Upper lobe of left lung (tissue), 6 donors: ENCODE measurements around the gene CTSZ. TPM values are rescaled to one million over a fixed set of nuclear protein-coding genes. Genes with fewer than 3 reads are reported as not detected.
"Not testable (repeated sequence)": the region's sequence is repeated elsewhere in the genome, so short reads cannot be mapped to it uniquely, and the experiment has no call there.

Experiments used
- ATAC-seq, 2 donors: fragments of 200-7000 bp; cut with Tn5 transposase; one replicate each; pipeline ENCODE4 v1.9.1; 2022; ENCODE audit warnings: mild to moderate bottlenecking in 2 of 2, moderate library complexity in 2 of 2; ENCODE audit not compliant: low FRiP score in 2 of 2
- DNase-seq, 2 donors: peaks; one replicate each; pipeline ENCODE4 v3.0.0-alpha.2; 2019 to 2020
- H3K27ac ChIP-seq, 4 donors: fragments of 200-600 bp; sonication (generic); one replicate each; pipeline ENCODE4 v1.5.1; 2016 to 2019
- H3K27me3 ChIP-seq, 4 donors: fragments of 200-600 bp; sonication (generic); one replicate each; pipeline ENCODE4 v1.5.1; 2017 to 2019
- H3K36me3 ChIP-seq, 4 donors: fragments of 200-600 bp; sonication (generic); one replicate each; pipeline ENCODE4 v1.5.1; 2016 to 2019
- H3K4me1 ChIP-seq, 4 donors: fragments of 200-600 bp; sonication (generic); one replicate each; pipeline ENCODE4 v1.5.1; 2018 to 2019
- H3K4me3 ChIP-seq, 4 donors: fragments of 200-600 bp; sonication (generic); one replicate each; pipeline ENCODE4 v1.5.1; 2017 to 2019; ENCODE audit warnings: mild to moderate bottlenecking in 2 of 4, moderate library complexity in 1 of 4
- H3K9me3 ChIP-seq, 4 donors: fragments of 200-600 bp; sonication (generic); one replicate each; pipeline ENCODE4 v1.5.1; 2018 to 2019
- EP300 ChIP-seq, 4 donors: sonication (generic); formaldehyde crosslinking; IDR thresholded peaks; one replicate each; pipeline ENCODE4 v1.5.1; 2017; ENCODE audit warnings: antibody characterized with exemption in 4 of 4, control low read depth in 2 of 4
- POLR2A ChIP-seq, 4 donors: fragments of 450-650 bp; IDR thresholded peaks; one replicate each; pipeline ENCODE4 v1.5.1; 2016 to 2017; ENCODE audit warnings: antibody characterized with exemption in 4 of 4, mild to moderate bottlenecking in 2 of 4
- POLR2AphosphoS5 ChIP-seq, 2 donors: sonication (generic); formaldehyde crosslinking; IDR thresholded peaks; one replicate each; pipeline ENCODE4 v1.5.1; 2017; ENCODE audit warnings: antibody characterized with exemption in 2 of 2
- WGBS, 2 donors: methylation state at CpG; one replicate each; pipeline ENCODE4 v1.1.5; 2017 to 2018; 5-methylcytosine and 5-hydroxymethylcytosine counted together
- total RNA-seq, 6 donors: library from RNA; depleted of rRNA in 4 of 6; stranded (reverse); fragments of >200 nt in 4 of 6; gene quantifications; one replicate each; pipeline versions ENCODE4 v1.1.0 to v1.2.1, GENCODE V29; 2016 to 2021
- TF ChIP-seq, protein P1 (sequence below), 6 experiments: fragments of 450-650 bp in 4 of 6; fragments of 200-600 bp in 2 of 6; sonication (generic) in 2 of 6; IDR thresholded peaks; one replicate each; pipeline ENCODE4 v1.5.1; 2016 to 2019; ENCODE audit warnings: antibody characterized with exemption in 6 of 6
- donor health status: DM: no; HTN: no; CAD: no; lungs with moderate emphysema.
- donor health status: DM: no; HTN: yes; CAD: no; lungs with severe emphysema.

Gene CTSZ
- total RNA-seq, 6 donors from 2014 or later, result 196 to 503 (median 397) TPM

DNA sequence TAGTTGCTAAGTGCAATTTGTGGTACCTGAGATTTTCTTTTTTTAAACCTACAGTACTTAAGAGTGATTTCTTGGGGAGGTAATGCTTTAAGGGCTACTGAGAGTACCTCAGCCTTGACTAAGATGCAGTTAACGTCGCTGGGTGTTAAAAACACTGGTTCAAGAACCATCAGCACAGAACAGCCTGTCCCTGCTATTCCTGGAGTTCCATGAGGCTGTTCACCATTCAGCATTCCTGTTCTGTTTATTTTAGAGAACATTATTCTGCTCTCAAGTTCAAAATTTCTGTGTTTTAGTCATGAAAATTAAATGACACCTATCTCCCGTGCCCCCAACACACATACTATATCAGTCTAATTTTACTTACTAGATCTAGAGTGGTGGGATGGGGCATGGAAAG is 37.2 kb upstream of the CTSZ start:
- H3K4me3 ChIP-seq, result no peak overlapping the region
- no peak for ATAC-seq
- H3K9me3 ChIP-seq, result no peaks in the 10 kb centered on the region
- TF ChIP-seq, protein P1, sequence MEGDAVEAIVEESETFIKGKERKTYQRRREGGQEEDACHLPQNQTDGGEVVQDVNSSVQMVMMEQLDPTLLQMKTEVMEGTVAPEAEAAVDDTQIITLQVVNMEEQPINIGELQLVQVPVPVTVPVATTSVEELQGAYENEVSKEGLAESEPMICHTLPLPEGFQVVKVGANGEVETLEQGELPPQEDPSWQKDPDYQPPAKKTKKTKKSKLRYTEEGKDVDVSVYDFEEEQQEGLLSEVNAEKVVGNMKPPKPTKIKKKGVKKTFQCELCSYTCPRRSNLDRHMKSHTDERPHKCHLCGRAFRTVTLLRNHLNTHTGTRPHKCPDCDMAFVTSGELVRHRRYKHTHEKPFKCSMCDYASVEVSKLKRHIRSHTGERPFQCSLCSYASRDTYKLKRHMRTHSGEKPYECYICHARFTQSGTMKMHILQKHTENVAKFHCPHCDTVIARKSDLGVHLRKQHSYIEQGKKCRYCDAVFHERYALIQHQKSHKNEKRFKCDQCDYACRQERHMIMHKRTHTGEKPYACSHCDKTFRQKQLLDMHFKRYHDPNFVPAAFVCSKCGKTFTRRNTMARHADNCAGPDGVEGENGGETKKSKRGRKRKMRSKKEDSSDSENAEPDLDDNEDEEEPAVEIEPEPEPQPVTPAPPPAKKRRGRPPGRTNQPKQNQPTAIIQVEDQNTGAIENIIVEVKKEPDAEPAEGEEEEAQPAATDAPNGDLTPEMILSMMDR (IDR thresholded peaks at IDR 0.05), result no peak
- TF ChIP-seq EP300 (IDR thresholded peaks at IDR 0.05) (peak in 2 of 4 donors; percentile 82 to 99), POLR2AphosphoS5 (IDR thresholded peaks at IDR 0.05) (peak in 1 of 2 donors; percentile 16)
- no peaks in the 10 kb centered on the region for H3K27me3 ChIP-seq
- peak in 1 of 2 donors; percentile 56 for DNase-seq
- H3K27ac ChIP-seq, result peak overlapping the region in 3 of 4 donors; percentile 12 to 93 (median 19)
- H3K36me3 ChIP-seq, result no peaks in the 10 kb centered on the region
- 72 to 78% methylated on average over 3 of the region's 3 CpGs for WGBS, 2 donors
- peaks cover 29 to 41% (median 40%) of the 10 kb centered on the region in 4 donors for H3K4me1 ChIP-seq

DNA sequence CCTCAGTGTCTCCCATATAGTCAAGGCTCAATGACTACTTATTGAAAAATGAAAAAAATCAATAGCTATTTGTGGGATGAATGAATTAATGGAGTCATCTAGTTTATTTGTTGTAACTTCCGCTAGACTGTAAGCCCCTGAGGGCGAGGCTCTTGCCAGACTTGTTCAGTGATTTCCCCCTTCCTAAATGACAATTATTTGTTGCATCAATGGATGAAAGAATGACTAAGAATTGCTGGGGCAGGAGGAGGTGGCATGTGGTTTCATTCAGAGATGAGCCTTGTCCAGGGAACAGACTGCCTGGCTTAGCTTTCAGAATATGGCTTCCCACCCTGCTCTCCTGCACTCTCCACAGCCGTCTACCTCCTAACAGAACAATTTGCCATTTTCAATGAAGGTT is 36.6 kb upstream of the CTSZ start:
- Histone ChIP-seq H3K4me1 (peaks cover 26 to 41% (median 40%) of the 10 kb centered on the region in 4 donors), H3K27ac (peak overlapping the region in 3 of 4 donors; percentile 19 to 93 (median 93)), H3K27me3 (no peaks in the 10 kb centered on the region), H3K36me3 (no peaks in the 10 kb centered on the region), H3K9me3 (no peaks in the 10 kb centered on the region), H3K4me3 (no peak overlapping the region)
- 77 to 82% methylated on average over 3 of the region's 3 CpGs for WGBS, 2 donors
- ATAC-seq, result no peak
- no peak for DNase-seq
- no peak for TF ChIP-seq POLR2A (IDR thresholded peaks at IDR 0.05)
- no peak for TF ChIP-seq POLR2AphosphoS5 (IDR thresholded peaks at IDR 0.05)
- TF ChIP-seq, protein P1 (IDR thresholded peaks at IDR 0.05), result no peak
- TF ChIP-seq EP300 (IDR thresholded peaks at IDR 0.05), result no peak

DNA sequence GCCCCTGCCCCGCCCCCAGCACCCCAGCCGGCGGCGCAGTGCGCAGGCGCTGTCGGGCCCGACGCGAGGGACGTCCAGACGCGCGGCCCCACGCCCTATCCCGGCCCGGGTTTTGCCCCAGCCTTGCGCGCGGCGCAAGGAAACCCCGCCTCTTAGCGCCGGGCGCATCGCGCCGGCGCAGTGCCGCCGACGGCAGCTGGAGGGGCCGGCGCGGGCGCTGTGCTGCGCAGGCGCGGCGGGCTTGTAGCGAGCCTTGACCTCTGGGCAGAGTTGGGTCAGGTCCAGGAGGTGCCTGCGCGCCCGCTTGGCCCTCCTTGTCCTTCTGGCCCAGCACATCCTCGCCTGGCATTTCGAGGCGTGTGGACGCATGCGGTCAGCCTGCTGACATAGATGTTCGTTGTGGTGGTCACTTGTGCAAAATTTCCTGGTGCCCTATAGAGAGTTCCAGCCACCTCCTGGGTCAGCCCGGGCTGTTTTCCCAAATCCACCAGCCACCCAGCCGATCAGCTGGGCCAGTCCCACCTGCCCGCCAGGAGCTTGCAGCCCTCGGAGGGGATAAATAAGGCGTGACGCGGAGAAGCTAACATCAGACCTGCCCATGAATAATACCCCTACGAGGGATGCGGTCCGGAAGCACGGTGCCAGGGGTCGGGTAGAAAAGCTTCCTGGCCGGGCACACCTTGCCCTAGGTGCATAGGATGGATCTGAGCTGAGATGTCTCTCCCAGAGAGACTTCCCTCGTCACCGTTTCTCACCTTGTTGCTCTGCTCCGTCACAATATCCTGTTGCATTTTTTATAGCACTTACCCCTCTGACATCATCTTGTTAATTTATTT is 36.0 kb upstream of the CTSZ start:
- 47 to 75% methylated on average over 8 to 24 of the region's 66 CpGs for WGBS, 2 donors
- Histone ChIP-seq H3K9me3 (no peaks in the 10 kb centered on the region), H3K27me3 (no peaks in the 10 kb centered on the region), H3K4me1 (peaks cover 26 to 41% (median 40%) of the 10 kb centered on the region in 4 donors), H3K27ac (peak overlapping the region; percentile 91 to 93 (median 93)), H3K4me3 (peak overlapping the region; percentile 77 to 98 (median 94)), H3K36me3 (peaks cover 0 to 3% (median 2%) of the 10 kb centered on the region in 4 donors)
- peak; percentile 95 to 99 for DNase-seq
- peak; percentile 97 to 99 for ATAC-seq
- TF ChIP-seq, protein P1 (IDR thresholded peaks at IDR 0.05), result peak in 4 of 6 experiments; percentile 11 to 48 (median 39)
- TF ChIP-seq EP300 (IDR thresholded peaks at IDR 0.05) (peak in 1 of 4 donors; percentile 14), POLR2A (IDR thresholded peaks at IDR 0.05) (peak in 1 of 4 donors; percentile 56), POLR2AphosphoS5 (IDR thresholded peaks at IDR 0.05) (peak; percentile 18 to 71)

DNA sequence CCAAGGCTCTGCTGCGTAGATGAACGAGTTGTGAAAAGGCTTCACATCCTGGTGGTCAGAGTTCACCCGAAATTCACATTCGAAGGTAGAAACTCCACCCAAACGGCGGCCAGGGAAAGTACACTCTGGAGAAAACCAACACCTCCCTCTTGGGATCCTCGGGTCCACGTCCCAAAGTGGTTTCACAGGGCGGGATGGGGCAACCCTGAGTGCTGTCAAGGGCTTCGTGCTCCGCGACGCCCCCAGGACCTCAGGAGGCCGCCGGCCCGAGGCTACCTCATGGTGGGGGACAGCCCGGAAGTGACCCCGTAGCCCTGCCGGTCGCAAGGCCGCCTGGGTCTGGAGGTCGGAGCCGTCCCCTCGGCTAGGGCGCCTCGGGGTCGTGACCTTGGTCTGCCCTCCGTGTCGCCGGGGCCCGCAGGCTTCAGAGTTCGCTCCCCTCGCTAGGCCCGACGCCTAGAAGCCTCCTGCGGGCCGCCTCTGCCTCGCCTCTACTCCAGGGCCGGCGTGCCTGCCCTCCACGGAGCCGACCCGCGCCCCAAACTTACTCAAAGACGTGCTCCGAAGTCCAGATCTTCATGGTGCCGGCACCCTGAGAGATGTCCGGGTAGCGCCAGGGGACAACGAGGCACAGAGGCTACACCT is 35.2 kb upstream of the CTSZ start, which contains the start of gene PRELID3B:
PRELID3B (minus strand) TSS at position 636 of the 645 bp plus-strand sequence; CDS start at position 580, 56 bp downstream.
- TF ChIP-seq, protein P1 (IDR thresholded peaks at IDR 0.05), result peak in 1 of 6 experiments; percentile 20
- no peak for TF ChIP-seq POLR2AphosphoS5 (IDR thresholded peaks at IDR 0.05)
- TF ChIP-seq POLR2A (IDR thresholded peaks at IDR 0.05), result peak in 2 of 4 donors; percentile 67 to 71
- peak; percentile 23 to 65 for ATAC-seq
- H3K4me1 ChIP-seq, result peaks cover 26 to 40% (median 36%) of the 10 kb centered on the region in 4 donors
- H3K27me3 ChIP-seq, result no peaks in the 10 kb centered on the region
- H3K27ac ChIP-seq, result peak within 1 kb of the TSS; percentile 91 to 93 (median 93)
- no peak for DNase-seq
- no peaks in the 10 kb centered on the region for H3K9me3 ChIP-seq
- WGBS, 2 donors, result 3% methylated on average over 42 of the region's 50 CpGs; no CpG with 5 or more reads in 1 of the 2 donors
- H3K4me3 ChIP-seq, result peak within 1 kb of the TSS; percentile 77 to 98 (median 94)
- H3K36me3 ChIP-seq, result peaks cover 2 to 10% (median 9%) of the 10 kb centered on the region in 4 donors

DNA sequence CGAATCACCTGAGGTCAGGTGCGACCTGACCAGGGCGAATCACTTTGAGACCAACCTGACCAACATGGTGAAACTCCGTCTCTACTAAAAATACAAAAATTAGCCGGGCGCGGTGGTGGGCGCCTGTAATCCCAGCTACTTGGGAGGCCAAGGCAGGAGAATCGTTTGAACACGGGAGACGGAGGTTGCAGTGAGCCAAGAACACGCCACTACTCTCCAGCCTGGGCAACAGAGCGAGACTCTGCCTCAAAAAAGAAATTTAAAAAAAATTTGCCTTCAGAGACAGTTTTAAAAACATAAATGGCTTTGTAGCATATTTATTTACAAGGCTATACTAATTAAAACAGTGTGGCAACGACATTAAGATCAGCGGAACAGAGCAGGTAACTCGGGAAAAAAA is 34.4 kb upstream of the CTSZ start:
- not testable (repeated sequence) for ATAC-seq, H3K27me3 ChIP-seq, DNase-seq, H3K9me3 ChIP-seq
- H3K4me3 ChIP-seq, result peak overlapping the region in 3 of 4 donors; percentile 77 to 98 (median 96)
- peaks cover 26 to 40% (median 35%) of the 10 kb centered on the region in 4 donors for H3K4me1 ChIP-seq
- WGBS, 2 donors, result 88 to 90% methylated on average over 16 of the region's 16 CpGs
- H3K27ac ChIP-seq, result peak overlapping the region in 1 of 4 donors; percentile 93
- H3K36me3 ChIP-seq, result peaks cover 7 to 18% (median 14%) of the 10 kb centered on the region in 4 donors
